GM23248 (cell line): ENCODE data around the gene ZNF266. TPM values are rescaled to one million over a fixed set of nuclear protein-coding genes. Genes with fewer than 3 reads are reported as not detected.

ENCODE experiments used
- DNase-seq: peaks from one replicate; pipeline ENCODE4 v3.0.0-alpha.2; 2015
- H2AFZ ChIP-seq: fragments of 200-600 bp; sonication (generic); 2 replicates; pipeline ENCODE4 v1.6.1; 2016; ENCODE audit warnings: antibody characterized with exemption
- H3F3A ChIP-seq: fragments of 200-600 bp; sonication (generic); 2 replicates; pipeline ENCODE4 v1.6.1; 2016; ENCODE audit warnings: mild to moderate bottlenecking, antibody characterized with exemption, mixed run types; ENCODE audit not compliant: insufficient read depth
- H3K27ac ChIP-seq: fragments of 200-600 bp; sonication (generic); 2 replicates; pipeline ENCODE4 v1.5.1; 2016; ENCODE audit warnings: mild to moderate bottlenecking
- H3K27me3 ChIP-seq: fragments of 200-600 bp; sonication (generic); replicated peaks from 2 replicates; pipeline ENCODE4 v1.6.1; 2016; ENCODE audit warnings: mild to moderate bottlenecking; ENCODE audit not compliant: insufficient read depth
- H3K36me3 ChIP-seq: fragments of 200-600 bp; sonication (generic); 2 replicates; pipeline ENCODE4 v1.6.1; 2016; ENCODE audit warnings: low read depth, mild to moderate bottlenecking
- H3K4me1 ChIP-seq: fragments of 200-600 bp; sonication (generic); 2 replicates; pipeline ENCODE4 v1.6.1; 2016; ENCODE audit warnings: mild to moderate bottlenecking; ENCODE audit not compliant: insufficient read depth
- H3K4me2 ChIP-seq: fragments of 200-600 bp; sonication (generic); one replicate; pipeline ENCODE4 v1.6.1; 2016; ENCODE audit warnings: mild to moderate bottlenecking; ENCODE audit not compliant: unreplicated experiment
- H3K4me3 ChIP-seq: fragments of 200-600 bp; sonication (generic); 2 replicates; pipeline ENCODE4 v1.5.1; 2016; ENCODE audit warnings: mild to moderate bottlenecking
- H3K79me2 ChIP-seq: fragments of 200-600 bp; sonication (generic); 2 replicates; pipeline ENCODE4 v1.6.1; 2016; ENCODE audit warnings: mild to moderate bottlenecking; ENCODE audit not compliant: insufficient read depth
- H3K9ac ChIP-seq: fragments of 200-600 bp; sonication (generic); 2 replicates; pipeline ENCODE4 v1.6.1; 2016; ENCODE audit warnings: mild to moderate bottlenecking
- H3K9me2 ChIP-seq: fragments of 200-600 bp; sonication (generic); 2 replicates; pipeline ENCODE4 v1.6.1; 2016; ENCODE audit warnings: mixed run types, mild to moderate bottlenecking, moderate library complexity; ENCODE audit not compliant: insufficient read depth
- H3K9me3 ChIP-seq: fragments of 200-600 bp; sonication (generic); one replicate; pipeline ENCODE4 v1.6.1; 2017; ENCODE audit warnings: low read depth
- H4K20me1 ChIP-seq: fragments of 200-600 bp; sonication (generic); 2 replicates; pipeline ENCODE4 v1.6.0; 2016; ENCODE audit not compliant: insufficient read depth
- EZH2 ChIP-seq: fragments of 200-600 bp; sonication (generic); IDR thresholded peaks from 2 replicates; pipeline ENCODE4 v1.6.1; 2018; ENCODE audit warnings: antibody characterized with exemption, mild to moderate bottlenecking; ENCODE audit not compliant: insufficient read depth, poor library complexity, severe bottlenecking
- EZH2phosphoT487 ChIP-seq: fragments of 200-600 bp; sonication (generic); IDR thresholded peaks from 2 replicates; pipeline ENCODE4 v1.6.1; 2018; ENCODE audit warnings: antibody characterized with exemption, moderate library complexity, mild to moderate bottlenecking, low read depth; ENCODE audit not compliant: insufficient read depth
- WGBS, 2 experiments: methylation state at CpG; one replicate each; pipeline ENCODE4 v1.1.6; 2015 to 2017; ENCODE audit warnings: low lambda C conversion rate in 2 of 2, low coverage in 1 of 2; ENCODE audit errors: missing lambda C conversion rate in 2 of 2; 5-methylcytosine and 5-hydroxymethylcytosine counted together
- in situ Hi-C: fragments of 300-500 bp; cut with MboI; formaldehyde crosslinking; loops from 2 replicates; pipeline ENCODE4 v1.15.0; 2020
- polyA plus RNA-seq: library from polyadenylated mRNA; unstranded; fragments of >200 nt; fragmentation: Nextera tagmentation; extraction: Ambion mirVana; gene quantifications from 2 replicates; pipeline ENCODE4 v1.2.1, GENCODE V29; 2016
- total RNA-seq: library from RNA; depleted of rRNA; stranded (reverse); fragments of >200 nt; shearing (Covaris generic); gene quantifications from 2 replicates; pipeline ENCODE4 v1.2.3, GENCODE V29; 2014; rRNA removed

Gene ZNF266
- 16.1 and 18.5 TPM in 2 replicates for total RNA-seq
- 7.4 and 8.1 TPM in 2 replicates for polyA plus RNA-seq

GRCh38 chr19:9435279-9436268 is at the start of gene ZNF266:
TSS of gene ZNF266 (minus strand) at chr19:9435573. CDS start at chr19:9420089, 15,484 bp downstream.
- Histone ChIP-seq H3K27me3 (no peaks in the 10 kb centered on the region), H4K20me1 (no peaks in the 10 kb centered on the region), H2AFZ (peak within 1 kb of the TSS; percentile 95), H3K27ac (peak within 1 kb of the TSS; percentile 75), H3K4me1 (peaks cover 13% of the 10 kb centered on the region), H3K79me2 (peaks cover 47% of the 10 kb centered on the region), H3K9me2 (no peaks in the 10 kb centered on the region), H3K9me3 (no peaks in the 10 kb centered on the region), H3K36me3 (no peaks in the 10 kb centered on the region), H3F3A (no peaks in the 10 kb centered on the region), H3K4me2 (peak within 1 kb of the TSS; percentile 93), H3K4me3 (peak within 1 kb of the TSS; percentile 93), H3K9ac (peak within 1 kb of the TSS; percentile 99)
- TF ChIP-seq EZH2phosphoT487, result no peak
- TF ChIP-seq EZH2, result no peak
- peak; percentile 98 for DNase-seq
- in situ Hi-C loops, result no loop called here
- WGBS, 2 experiments, result 17 to 18% methylated on average over 47 to 56 of the region's 56 CpGs

- Histone ChIP-seq H3K9me2 (no peaks in the 10 kb centered on the region), H3K9ac (no peak overlapping the region), H3K9me3 (no peaks in the 10 kb centered on the region), H3K36me3 (no peaks in the 10 kb centered on the region), H3K79me2 (no peaks in the 10 kb centered on the region), H3K27ac (no peak overlapping the region), H3K4me1 (no peaks in the 10 kb centered on the region), H3K4me3 (no peak overlapping the region), H4K20me1 (no peaks in the 10 kb centered on the region), H3F3A (no peaks in the 10 kb centered on the region), H2AFZ (no peak overlapping the region), H3K27me3 (no peaks in the 10 kb centered on the region), H3K4me2 (no peak overlapping the region)
- in situ Hi-C loops, result no loop called here
- WGBS, 2 experiments, result 49 to 70% methylated on average over 2 of the region's 2 CpGs
- TF ChIP-seq EZH2 (no peak), EZH2phosphoT487 (no peak)
- DNase-seq, result peak; percentile 5
These were observed 49.8 kb upstream of the ZNF266 start for GRCh38 chr19:9485140-9485539.

- Histone ChIP-seq H3K79me2 (no peaks in the 10 kb centered on the region), H3K27me3 (no peaks in the 10 kb centered on the region), H3K36me3 (no peaks in the 10 kb centered on the region), H3K9me2 (no peaks in the 10 kb centered on the region), H4K20me1 (no peaks in the 10 kb centered on the region), H3F3A (no peaks in the 10 kb centered on the region), H3K9me3 (peaks cover 3% of the 10 kb centered on the region), H2AFZ (no peak overlapping the region), H3K4me2 (no peak overlapping the region), H3K4me3 (no peak overlapping the region), H3K27ac (no peak overlapping the region), H3K4me1 (no peaks in the 10 kb centered on the region), H3K9ac (no peak overlapping the region)
- DNase-seq, result no peak
- TF ChIP-seq EZH2phosphoT487, result no peak
- no peak for TF ChIP-seq EZH2
- in situ Hi-C loops, result no loop called here
These were observed 39.6 kb upstream of the ZNF266 start for GRCh38 chr19:9474975-9475374.

- H3K4me3 ChIP-seq, result no peak overlapping the region
- no peak overlapping the region for H3K4me2 ChIP-seq
- no peak for DNase-seq
- no peak for TF ChIP-seq EZH2phosphoT487
- TF ChIP-seq EZH2, result no peak
- no peak overlapping the region for H2AFZ ChIP-seq
- no peaks in the 10 kb centered on the region for H3K36me3 ChIP-seq
- WGBS, 2 experiments, result 42 to 46% methylated on average over 7 of the region's 7 CpGs
- H3K4me1 ChIP-seq, result no peaks in the 10 kb centered on the region
- H3K27me3 ChIP-seq, result no peaks in the 10 kb centered on the region
- no peak overlapping the region for H3K9ac ChIP-seq
- in situ Hi-C loops, result no loop called here
- no peaks in the 10 kb centered on the region for H4K20me1 ChIP-seq
- no peak overlapping the region for H3K27ac ChIP-seq
- H3K79me2 ChIP-seq, result no peaks in the 10 kb centered on the region
- H3F3A ChIP-seq, result no peaks in the 10 kb centered on the region
- H3K9me3 ChIP-seq, result no peaks in the 10 kb centered on the region
- no peaks in the 10 kb centered on the region for H3K9me2 ChIP-seq
These were observed 31.8 kb upstream of the ZNF266 start for GRCh38 chr19:9467161-9467560.

- no peak for DNase-seq
- in situ Hi-C loops, result no loop called here
- Histone ChIP-seq H3F3A (no peaks in the 10 kb centered on the region), H4K20me1 (no peaks in the 10 kb centered on the region), H3K36me3 (no peaks in the 10 kb centered on the region), H3K79me2 (no peaks in the 10 kb centered on the region), H3K27me3 (no peaks in the 10 kb centered on the region), H3K9ac (no peak overlapping the region), H2AFZ (no peak overlapping the region), H3K4me2 (no peak overlapping the region), H3K4me3 (no peak overlapping the region), H3K9me3 (no peaks in the 10 kb centered on the region), H3K27ac (no peak overlapping the region), H3K9me2 (no peaks in the 10 kb centered on the region), H3K4me1 (no peaks in the 10 kb centered on the region)
- WGBS, 2 experiments, result 32 to 36% methylated on average over 4 of the region's 4 CpGs
- TF ChIP-seq EZH2phosphoT487, result no peak
- TF ChIP-seq EZH2, result no peak
These were observed 26.6 kb upstream of the ZNF266 start for GRCh38 chr19:9461938-9462337.
